Activated T-helper 1 cell treated with anti-CD3 and anti-CD28 coated beads, Interleukin-2, amount 50 U/mL, for 16 hours (primary cell): ENCODE measurements around the gene MAPK8.

Experiments
- DNase-seq, 2 donors: peaks; one replicate each; pipeline ENCODE4 v3.0.0-alpha.2; 2020; ENCODE audit warnings: low read depth in 1 of 2, low spot score in 1 of 2

MAPK8 gene

GRCh38 chr10:48447356-48448215 is 141.1 kb downstream of the MAPK8 start:
- no peak for DNase-seq

GRCh38 chr10:48448796-48449195 is 142.3 kb downstream of the MAPK8 start:
- DNase-seq, result no peak

GRCh38 chr10:48449501-48450232 is 143.2 kb downstream of the MAPK8 start:
- no peak for DNase-seq

- no peak for DNase-seq
These were observed 143.8 kb downstream of the MAPK8 start for GRCh38 chr10:48450233-48450740.

- DNase-seq, result no peak
These were observed 144.4 kb downstream of the MAPK8 start for GRCh38 chr10:48450741-48451466.

- no peak for DNase-seq
These were observed 145.7 kb downstream of the MAPK8 start for GRCh38 chr10:48451969-48452878.

GRCh38 chr10:48452879-48453412 is 146.5 kb downstream of the MAPK8 start:
- DNase-seq, result no peak

- no peak for DNase-seq
These were observed 147.2 kb downstream of the MAPK8 start for GRCh38 chr10:48453451-48454301.

GRCh38 chr10:48454302-48455054 is 148.0 kb downstream of the MAPK8 start:
- DNase-seq, result no peak

- DNase-seq, result peak in 1 of 2 donors; percentile 1
These were observed 148.5 kb downstream of the MAPK8 start for GRCh38 chr10:48455055-48455391.

GRCh38 chr10:48455392-48456151 is 149.1 kb downstream of the MAPK8 start:
- DNase-seq, result peak in 1 of 2 donors; percentile 3

GRCh38 chr10:48456361-48456804 is 149.9 kb downstream of the MAPK8 start:
- DNase-seq, result no peak

- no peak for DNase-seq
These were observed 150.6 kb downstream of the MAPK8 start for GRCh38 chr10:48456808-48457761.

GRCh38 chr10:48457949-48458661 is 151.6 kb downstream of the MAPK8 start:
- peak in 1 of 2 donors; percentile 3 for DNase-seq

- no peak for DNase-seq
These were observed 152.2 kb downstream of the MAPK8 start for GRCh38 chr10:48458662-48459048.
